Amygdala (tissue), 56 donors: ENCODE results near the gene SLC25A41.

ENCODE experiments used
- DNase-seq, 56 donors: peaks; one replicate each; lab custom pipeline; 2025; lab: John Stamatoyannopoulos, UW

SLC25A41 gene

GRCh38 chr19:6464070-6464873, 30.7 kb upstream of the SLC25A41 start, which contains the start of gene CRB3:
CRB3 (plus strand) TSS chr19:6464271; CDS start chr19:6464702, 431 bp downstream.
- DNase-seq, result peak in 2 of 56 donors; percentile 14 to 15

- DNase-seq, result peak; percentile 73 to 99 (median 96)
Measured at GRCh38 chr19:6460099-6460884, 26.7 kb upstream of the SLC25A41 start.

DNA sequence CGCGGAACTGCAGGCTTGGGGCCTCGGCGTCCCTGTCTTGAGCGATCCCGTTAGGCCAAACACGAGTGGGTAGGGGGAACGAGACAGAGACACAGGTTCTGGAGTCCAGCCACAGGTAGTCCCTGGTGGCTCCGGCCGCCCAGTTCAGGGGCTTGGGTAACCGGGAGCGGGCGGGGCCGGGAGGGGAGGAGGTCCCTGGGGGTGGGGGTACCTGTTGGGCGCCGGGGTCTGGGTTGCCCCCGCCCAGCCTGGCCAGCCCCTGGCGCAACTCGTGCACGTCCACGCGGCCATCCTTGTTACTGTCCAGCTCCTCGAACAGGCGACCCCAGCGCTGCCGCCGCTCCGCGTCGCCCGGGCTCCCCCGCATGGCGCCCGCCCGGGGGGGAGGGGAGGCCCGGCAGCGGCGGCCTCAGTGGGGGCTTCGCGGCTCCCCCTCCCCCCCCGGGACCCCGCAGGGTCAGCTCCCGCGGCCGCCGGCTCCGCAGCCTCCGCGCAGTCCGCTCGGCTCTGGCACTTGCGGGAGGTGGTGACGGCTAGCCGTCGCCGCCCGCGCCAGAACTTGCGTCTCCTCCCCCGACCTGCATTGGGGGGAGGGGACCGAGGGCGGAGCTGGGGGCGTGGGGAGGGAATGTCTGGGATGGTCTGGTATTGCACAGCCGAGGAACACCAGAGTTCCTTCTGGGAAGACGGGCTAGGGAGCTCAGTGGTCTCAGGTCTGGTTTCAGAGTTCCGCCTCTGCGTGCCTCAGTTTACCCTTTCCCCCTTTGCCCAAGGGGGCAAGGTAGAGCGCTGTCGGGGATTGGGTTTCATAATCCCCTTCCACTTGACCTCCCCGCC, 25.9 kb upstream of the SLC25A41 start, which contains the start of gene SLC25A23:
SLC25A23 (minus strand) TSS at position 531 of the 837 bp plus-strand sequence; CDS start at position 367, 164 bp downstream.
- DNase-seq, result peak in 49 of 56 donors; percentile 15 to 85 (median 70)

- DNase-seq, result peak in 4 of 56 donors; percentile 4 to 21 (median 7)
Measured at GRCh38 chr19:6458695-6459261, 25.2 kb upstream of the SLC25A41 start.

- peak in 3 of 56 donors; percentile 7 to 19 (median 19) for DNase-seq
Measured at GRCh38 chr19:6457958-6458694, 24.6 kb upstream of the SLC25A41 start.

DNA sequence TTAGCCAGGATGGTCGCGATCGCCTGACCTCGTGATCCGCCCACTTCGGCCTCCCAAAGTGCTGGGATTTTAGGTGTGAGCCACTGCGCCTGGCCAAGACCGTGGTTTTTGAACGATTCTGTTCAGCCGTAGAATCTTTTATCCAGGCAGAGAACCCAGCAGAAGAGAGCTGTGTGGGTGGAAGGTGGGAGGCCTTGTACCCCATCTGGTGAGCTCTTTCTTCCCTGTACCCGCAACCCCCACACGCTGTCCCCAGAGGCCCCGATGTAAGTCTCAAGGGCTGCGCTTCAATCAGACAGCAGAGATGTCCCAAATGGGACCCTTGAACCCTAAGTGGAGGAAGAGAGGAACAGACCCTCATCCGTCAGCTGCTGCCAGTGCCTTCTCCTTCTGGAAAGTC, 22.4 kb upstream of the SLC25A41 start:
- no peak for DNase-seq

- DNase-seq, result no peak
Measured at GRCh38 chr19:6453951-6454565, 20.5 kb upstream of the SLC25A41 start.

DNA sequence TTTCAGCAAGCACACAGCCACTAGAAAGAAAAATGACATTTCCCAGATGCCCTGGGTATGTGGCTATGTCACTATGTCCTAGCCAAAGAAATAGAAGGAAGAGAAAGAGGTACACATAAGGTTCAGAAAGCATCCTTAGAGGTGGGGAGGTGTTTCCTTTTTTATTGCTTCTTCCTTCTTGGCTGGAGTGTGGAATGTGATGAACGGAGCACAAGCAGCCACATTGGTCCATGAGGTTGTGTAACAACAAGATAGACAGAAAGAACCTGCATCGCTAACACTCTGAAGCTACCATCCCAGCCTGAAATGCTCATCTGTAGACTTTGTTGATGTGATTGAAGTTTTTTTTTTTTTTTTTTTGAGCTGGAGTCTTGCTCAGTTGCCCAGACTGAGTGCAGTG, 19.3 kb upstream of the SLC25A41 start:
- no peak for DNase-seq

- no peak for DNase-seq
Measured at GRCh38 chr19:6452223-6452614, 18.7 kb upstream of the SLC25A41 start.

DNA sequence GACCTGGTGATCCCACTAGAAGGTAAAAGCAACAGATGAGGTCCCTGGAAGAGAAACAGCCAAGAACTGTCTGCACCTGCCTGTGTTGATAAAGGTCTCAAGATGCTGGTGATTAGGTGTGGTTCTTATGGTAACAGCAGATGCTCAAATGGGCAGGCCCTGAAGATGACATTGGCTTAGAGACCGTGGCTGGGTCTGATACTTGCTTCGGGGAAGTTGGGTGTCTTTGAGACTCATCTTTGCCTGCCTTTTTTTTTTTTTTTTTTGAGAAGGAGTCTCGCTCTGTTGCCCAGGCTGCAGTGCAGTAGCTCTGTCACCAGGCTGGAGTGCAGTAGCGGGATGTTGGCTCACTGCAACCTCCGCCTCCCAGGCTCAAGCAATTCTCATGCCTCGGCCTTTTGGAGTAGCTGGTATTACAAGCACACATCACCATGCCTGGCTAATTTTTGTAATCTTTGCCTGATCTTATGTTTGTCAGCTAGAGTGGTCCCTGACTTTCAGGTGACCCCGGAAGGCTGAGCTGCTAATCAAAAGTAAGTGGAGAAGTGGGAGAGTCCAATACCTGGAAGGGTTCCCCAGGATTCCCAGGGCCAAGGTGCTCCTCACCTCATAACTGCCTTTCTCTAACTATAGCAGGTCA, 18.1 kb upstream of the SLC25A41 start:
- DNase-seq, result no peak

GRCh38 chr19:6450166-6450565, 16.6 kb upstream of the SLC25A41 start:
- no peak for DNase-seq

DNA sequence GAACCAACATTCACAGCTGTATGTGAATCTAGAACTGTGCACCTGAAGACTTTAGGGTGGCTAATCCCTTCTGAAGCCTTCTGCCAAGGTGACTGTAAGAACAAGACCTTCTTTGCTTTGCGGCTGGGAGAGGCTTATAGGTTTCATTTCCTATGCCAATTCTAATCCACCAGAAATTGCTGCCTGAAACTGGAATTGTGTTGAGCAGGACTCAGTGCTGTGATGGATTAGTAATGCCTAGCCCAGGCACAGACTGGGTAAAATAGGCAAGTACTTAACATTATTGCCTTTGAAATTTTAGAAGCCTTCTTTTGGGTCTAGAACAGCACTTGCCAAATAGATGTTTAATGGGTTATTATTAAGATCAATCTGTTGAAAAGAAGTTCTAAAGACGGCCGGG, 14.5 kb upstream of the SLC25A41 start:
- DNase-seq, result no peak

- DNase-seq, result no peak
Measured at GRCh38 chr19:6446452-6446851, 12.9 kb upstream of the SLC25A41 start.

GRCh38 chr19:6443986-6444385, 10.4 kb upstream of the SLC25A41 start:
- no peak for DNase-seq

DNA sequence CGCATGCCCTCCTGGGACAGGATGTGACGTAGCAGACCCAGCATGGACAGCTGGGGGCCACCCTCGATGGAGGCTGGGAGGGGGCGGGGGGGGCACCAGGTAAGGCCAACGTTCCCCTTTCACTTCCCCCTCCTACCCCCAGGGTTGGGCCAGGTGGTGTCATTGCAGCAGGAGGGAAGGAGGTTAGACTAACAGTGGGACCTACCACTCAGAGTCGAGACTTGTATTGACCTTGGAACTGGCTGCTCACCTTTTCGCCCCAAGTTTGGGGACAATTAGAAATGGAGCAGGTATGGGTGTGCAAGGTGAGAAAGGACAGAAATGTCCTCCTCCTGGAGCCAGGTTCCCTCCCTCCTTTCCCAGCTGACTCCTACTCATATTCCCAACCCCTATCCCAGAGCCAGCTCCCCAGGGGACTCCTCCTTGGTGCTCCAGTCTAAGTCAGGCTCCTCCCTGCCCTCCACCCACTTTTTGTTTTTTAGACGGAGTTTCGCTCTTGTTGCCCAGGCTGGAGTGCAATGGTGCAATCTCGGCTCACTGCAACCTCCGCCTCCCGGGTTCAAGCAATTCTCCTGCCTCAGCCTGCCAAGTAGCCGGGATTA, 8.6 kb upstream of the SLC25A41 start:
- DNase-seq, result no peak

DNA sequence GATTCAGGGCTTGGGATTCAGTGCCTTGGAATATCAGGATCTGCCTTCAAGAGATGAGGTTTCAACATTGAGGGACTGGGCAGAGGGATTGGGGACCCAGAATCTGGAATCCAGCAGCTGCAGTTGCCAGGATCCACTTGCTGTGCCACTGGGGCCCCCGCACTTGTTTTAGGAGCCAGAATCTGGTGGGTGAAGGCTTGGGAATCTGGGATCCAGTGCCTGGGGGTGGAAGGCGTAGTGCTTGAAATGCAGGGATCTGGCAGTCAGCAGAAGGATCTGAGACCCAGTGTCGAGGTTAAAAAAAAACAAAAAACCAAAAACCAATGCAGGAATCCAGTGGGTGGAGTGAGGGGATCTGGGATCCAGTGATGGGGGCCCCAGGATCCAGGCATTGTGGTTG, 7.3 kb upstream of the SLC25A41 start:
- DNase-seq, result no peak

GRCh38 chr19:6439743-6440142, 6.2 kb upstream of the SLC25A41 start:
- no peak for DNase-seq

- no peak for DNase-seq
Measured at GRCh38 chr19:6433165-6433564, 398 bp downstream of the SLC25A41 start.
